OCI-LY1 (cell line): Measurements from ENCODE around the gene PICK1.
A peak's percentile ranks its signal among the peaks of the same experiment; 100 is the strongest.

Experiments used
- EZH2 ChIP-seq: fragments of 200-600 bp; sonication (generic), shearing (Covaris generic); IDR thresholded peaks from 2 replicates; pipeline ENCODE4 v1.8.0; 2017; ENCODE audit warnings: borderline replicate concordance, mixed run types, mild to moderate bottlenecking, antibody characterized with exemption, low read length, moderate library complexity, mixed read lengths
- TF ChIP-seq, protein P1 (sequence below): fragments of 200-600 bp; sonication (generic), shearing (Covaris generic); IDR thresholded peaks from 2 replicates; pipeline ENCODE4 v1.5.1; 2017; ENCODE audit warnings: mild to moderate bottlenecking, antibody characterized with exemption, low read length, moderate library complexity, mixed read lengths

DNA sequence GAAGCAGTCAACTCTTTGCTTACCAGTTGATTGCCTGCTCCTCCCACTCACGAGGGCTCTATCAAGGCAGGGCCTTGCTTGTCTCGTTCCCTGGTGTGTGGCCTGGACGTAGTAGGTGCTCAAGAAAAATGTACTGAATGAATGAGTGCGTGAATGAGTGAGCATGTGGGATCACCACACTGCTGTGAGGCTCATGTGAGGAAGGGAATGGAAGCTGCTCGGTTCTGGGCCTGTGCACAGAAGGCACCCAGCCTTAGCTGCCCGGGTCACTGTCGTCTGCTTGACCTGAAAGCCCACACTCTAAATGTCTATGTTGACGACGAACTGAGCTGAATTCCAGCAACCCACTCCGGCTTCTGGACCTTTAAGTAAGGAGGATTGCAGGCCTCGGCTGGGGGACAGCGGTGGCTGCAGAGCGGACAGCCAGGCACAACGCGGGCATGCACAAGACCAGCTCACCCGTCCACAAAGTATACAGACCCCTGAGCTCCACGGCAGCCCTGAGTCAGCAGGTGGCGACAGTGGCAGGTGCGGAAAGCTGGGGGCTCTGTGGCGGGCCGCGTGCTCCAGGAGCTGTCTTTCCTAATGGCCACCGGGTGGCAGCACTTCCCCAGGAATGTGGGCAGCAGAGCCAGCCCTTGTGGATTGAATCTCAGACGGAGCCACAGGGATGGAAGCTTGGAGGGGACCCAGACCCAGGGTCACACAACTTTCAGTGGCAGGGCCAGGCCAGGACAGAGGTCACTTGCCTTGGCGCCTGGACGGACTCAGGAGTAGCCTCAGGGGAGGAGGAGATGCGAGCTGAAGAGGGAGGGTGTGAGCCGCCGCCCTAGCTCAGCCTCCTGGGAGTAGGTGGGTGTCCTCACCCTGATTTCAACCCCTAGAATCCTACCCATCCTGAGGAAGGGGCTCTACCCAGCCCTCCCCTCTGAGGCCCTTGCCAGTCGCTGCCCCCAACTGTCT, 5.0 kb upstream of the PICK1 start:
- TF ChIP-seq, protein P1, sequence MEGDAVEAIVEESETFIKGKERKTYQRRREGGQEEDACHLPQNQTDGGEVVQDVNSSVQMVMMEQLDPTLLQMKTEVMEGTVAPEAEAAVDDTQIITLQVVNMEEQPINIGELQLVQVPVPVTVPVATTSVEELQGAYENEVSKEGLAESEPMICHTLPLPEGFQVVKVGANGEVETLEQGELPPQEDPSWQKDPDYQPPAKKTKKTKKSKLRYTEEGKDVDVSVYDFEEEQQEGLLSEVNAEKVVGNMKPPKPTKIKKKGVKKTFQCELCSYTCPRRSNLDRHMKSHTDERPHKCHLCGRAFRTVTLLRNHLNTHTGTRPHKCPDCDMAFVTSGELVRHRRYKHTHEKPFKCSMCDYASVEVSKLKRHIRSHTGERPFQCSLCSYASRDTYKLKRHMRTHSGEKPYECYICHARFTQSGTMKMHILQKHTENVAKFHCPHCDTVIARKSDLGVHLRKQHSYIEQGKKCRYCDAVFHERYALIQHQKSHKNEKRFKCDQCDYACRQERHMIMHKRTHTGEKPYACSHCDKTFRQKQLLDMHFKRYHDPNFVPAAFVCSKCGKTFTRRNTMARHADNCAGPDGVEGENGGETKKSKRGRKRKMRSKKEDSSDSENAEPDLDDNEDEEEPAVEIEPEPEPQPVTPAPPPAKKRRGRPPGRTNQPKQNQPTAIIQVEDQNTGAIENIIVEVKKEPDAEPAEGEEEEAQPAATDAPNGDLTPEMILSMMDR, result peak; percentile 97
- no peak for TF ChIP-seq EZH2
